IPS-15b (cell line): ENCODE measurements around the gene ACBD7.

ENCODE experiments used
- H3K27me3 ChIP-seq: one replicate; pipeline ENCODE4 v1.6.1; 2013; ENCODE audit warnings: low read length; ENCODE audit not compliant: control insufficient read depth, insufficient read depth
- H3K36me3 ChIP-seq: one replicate; pipeline ENCODE4 v1.6.1; 2013; ENCODE audit warnings: low read length; ENCODE audit not compliant: control insufficient read depth, insufficient read depth
- H3K4me1 ChIP-seq: one replicate; pipeline ENCODE4 v1.6.1; 2013; ENCODE audit warnings: mild to moderate bottlenecking, low read length; ENCODE audit not compliant: control insufficient read depth, insufficient read depth
- H3K4me3 ChIP-seq: one replicate; pipeline ENCODE4 v1.5.1; 2013; ENCODE audit warnings: low read depth, low read length
- H3K9ac ChIP-seq: one replicate; pipeline ENCODE4 v1.6.1; 2013; ENCODE audit warnings: low read depth, mild to moderate bottlenecking, low read length
- H3K9me3 ChIP-seq: one replicate; pipeline ENCODE4 v1.6.1; 2013; ENCODE audit warnings: mild to moderate bottlenecking, low read length; ENCODE audit not compliant: control insufficient read depth, insufficient read depth

ACBD7 gene

DNA sequence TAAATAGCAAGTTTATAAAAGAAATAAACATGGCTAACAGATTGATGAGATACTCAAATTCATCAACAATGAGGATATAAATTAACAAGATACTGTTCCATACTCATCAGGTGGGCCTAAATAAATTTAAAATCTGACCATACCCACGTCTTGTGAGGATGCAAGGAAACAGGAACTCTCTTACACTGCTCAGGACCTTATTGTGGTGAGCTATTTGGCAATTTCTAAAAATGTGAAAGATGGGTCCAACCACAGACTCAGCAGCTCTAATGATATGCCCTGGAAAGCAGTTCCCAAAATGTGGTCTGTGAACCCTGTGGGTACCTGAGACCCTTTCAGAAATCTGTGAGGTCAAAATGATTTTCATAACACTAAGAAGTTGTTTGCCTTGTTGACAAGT is 30.0 kb upstream of the ACBD7 start:
- no peaks in the 10 kb centered on the region for H3K4me1 ChIP-seq
- no peak overlapping the region for H3K9ac ChIP-seq
- no peaks in the 10 kb centered on the region for H3K36me3 ChIP-seq

DNA sequence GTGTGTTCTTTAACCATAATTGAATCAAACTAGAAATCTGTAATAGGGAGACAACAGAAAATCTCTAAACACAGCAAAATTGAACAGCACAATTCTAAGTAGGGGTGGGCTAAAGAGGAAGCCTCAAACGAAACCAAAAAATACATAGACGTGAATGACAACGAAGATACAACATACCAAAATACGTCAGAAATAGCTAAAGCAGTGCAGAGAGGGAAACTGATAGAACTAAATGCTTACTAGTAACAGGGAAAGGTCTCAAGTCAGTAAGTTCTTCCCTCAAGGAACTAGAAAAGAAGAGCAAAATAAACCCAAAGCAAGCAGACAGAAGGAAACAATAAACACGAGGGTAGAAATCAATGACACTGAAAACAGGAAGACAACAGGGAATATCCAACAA is 27.6 kb upstream of the ACBD7 start:
- Histone ChIP-seq H3K9ac (no peak overlapping the region), H3K4me1 (no peaks in the 10 kb centered on the region), H3K9me3 (no peaks in the 10 kb centered on the region), H3K4me3 (no peak overlapping the region), H3K27me3 (no peaks in the 10 kb centered on the region), H3K36me3 (no peaks in the 10 kb centered on the region)

More for the DNA sequence above, 30.0 kb upstream of the ACBD7 start:
- Histone ChIP-seq H3K9me3 (no peaks in the 10 kb centered on the region), H3K4me3 (no peak overlapping the region), H3K27me3 (no peaks in the 10 kb centered on the region)

DNA sequence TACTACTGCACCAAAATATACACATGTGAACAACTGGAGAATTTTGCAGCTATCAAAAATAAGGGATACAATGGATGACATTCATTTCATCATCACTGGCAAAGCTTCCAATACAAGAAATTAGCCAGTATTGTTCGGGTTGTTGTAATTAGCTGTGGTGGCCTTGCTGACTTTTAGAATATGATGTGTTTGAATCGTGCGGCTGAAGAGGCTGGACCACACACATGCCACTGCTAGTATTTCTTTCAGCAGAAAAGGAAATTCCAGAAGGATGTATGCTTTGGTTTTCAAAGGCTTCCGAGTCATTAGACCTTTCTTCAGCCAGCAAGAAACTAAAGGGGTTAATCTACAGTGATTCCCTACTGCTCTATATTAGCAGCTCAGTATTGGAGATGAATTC is 25.2 kb upstream of the ACBD7 start:
- Histone ChIP-seq H3K27me3 (no peaks in the 10 kb centered on the region), H3K9me3 (no peaks in the 10 kb centered on the region), H3K4me1 (no peaks in the 10 kb centered on the region), H3K4me3 (no peak overlapping the region), H3K9ac (no peak overlapping the region), H3K36me3 (peaks cover 3% of the 10 kb centered on the region)

- peaks cover 3% of the 10 kb centered on the region for H3K36me3 ChIP-seq
- no peak overlapping the region for H3K9ac ChIP-seq
- no peak overlapping the region for H3K4me3 ChIP-seq
- H3K27me3 ChIP-seq, result no peaks in the 10 kb centered on the region
- H3K9me3 ChIP-seq, result no peaks in the 10 kb centered on the region
- H3K4me1 ChIP-seq, result no peaks in the 10 kb centered on the region
Observed at GRCh38 chr10:15112657-15113056, 24.1 kb upstream of the ACBD7 start.

- peaks cover 14% of the 10 kb centered on the region for H3K36me3 ChIP-seq
- no peaks in the 10 kb centered on the region for H3K27me3 ChIP-seq
- H3K4me3 ChIP-seq, result no peak overlapping the region
- H3K4me1 ChIP-seq, result no peaks in the 10 kb centered on the region
- H3K9me3 ChIP-seq, result no peaks in the 10 kb centered on the region
- no peak overlapping the region for H3K9ac ChIP-seq
Observed at GRCh38 chr10:15106352-15107013, 17.9 kb upstream of the ACBD7 start.

- Histone ChIP-seq H3K36me3 (peaks cover 11% of the 10 kb centered on the region), H3K9me3 (no peaks in the 10 kb centered on the region), H3K4me1 (no peaks in the 10 kb centered on the region), H3K4me3 (no peak overlapping the region), H3K9ac (no peak overlapping the region), H3K27me3 (no peaks in the 10 kb centered on the region)
Observed at GRCh38 chr10:15103513-15103912, 14.9 kb upstream of the ACBD7 start.

DNA sequence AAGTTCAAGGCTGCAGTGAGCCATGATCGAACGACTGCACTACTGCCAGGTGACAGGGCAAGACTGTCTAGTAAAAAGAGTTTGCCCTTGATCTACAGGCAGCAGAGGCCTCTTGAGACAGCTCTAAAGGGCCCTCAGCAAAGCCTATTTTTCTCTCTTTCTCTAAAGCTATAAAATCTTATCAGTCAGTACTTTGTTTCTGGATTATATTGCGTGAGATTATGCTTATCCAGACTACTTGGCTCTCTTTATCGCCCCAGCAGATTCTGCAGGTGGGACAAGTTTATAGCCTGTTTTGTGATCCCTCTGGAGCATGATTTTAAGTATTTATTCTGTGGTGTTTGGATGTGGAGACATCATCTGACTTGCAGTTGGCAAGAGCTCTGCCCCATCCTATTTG is 11.3 kb upstream of the ACBD7 start:
- no peaks in the 10 kb centered on the region for H3K27me3 ChIP-seq
- H3K4me1 ChIP-seq, result no peaks in the 10 kb centered on the region
- peaks cover 11% of the 10 kb centered on the region for H3K36me3 ChIP-seq
- no peaks in the 10 kb centered on the region for H3K9me3 ChIP-seq
- no peak overlapping the region for H3K9ac ChIP-seq
- no peak overlapping the region for H3K4me3 ChIP-seq

GRCh38 chr10:15097011-15097812 is 8.6 kb upstream of the ACBD7 start, which contains the start of gene RPP38:
TSS of gene RPP38 (plus strand) at chr10:15097355. CDS start at chr10:15103315, 5,960 bp downstream.
- Histone ChIP-seq H3K36me3 (peaks cover 2% of the 10 kb centered on the region), H3K4me3 (peak within 1 kb of the TSS; percentile 93), H3K9me3 (no peaks in the 10 kb centered on the region), H3K9ac (peak within 1 kb of the TSS; percentile 97), H3K27me3 (no peaks in the 10 kb centered on the region), H3K4me1 (no peaks in the 10 kb centered on the region)

- H3K4me1 ChIP-seq, result no peaks in the 10 kb centered on the region
- H3K9me3 ChIP-seq, result no peaks in the 10 kb centered on the region
- H3K9ac ChIP-seq, result no peak overlapping the region
- no peaks in the 10 kb centered on the region for H3K27me3 ChIP-seq
- H3K36me3 ChIP-seq, result peaks cover 2% of the 10 kb centered on the region
- peak overlapping the region; percentile 93 for H3K4me3 ChIP-seq
Observed at GRCh38 chr10:15096661-15097010, 8.1 kb upstream of the ACBD7 start.

DNA sequence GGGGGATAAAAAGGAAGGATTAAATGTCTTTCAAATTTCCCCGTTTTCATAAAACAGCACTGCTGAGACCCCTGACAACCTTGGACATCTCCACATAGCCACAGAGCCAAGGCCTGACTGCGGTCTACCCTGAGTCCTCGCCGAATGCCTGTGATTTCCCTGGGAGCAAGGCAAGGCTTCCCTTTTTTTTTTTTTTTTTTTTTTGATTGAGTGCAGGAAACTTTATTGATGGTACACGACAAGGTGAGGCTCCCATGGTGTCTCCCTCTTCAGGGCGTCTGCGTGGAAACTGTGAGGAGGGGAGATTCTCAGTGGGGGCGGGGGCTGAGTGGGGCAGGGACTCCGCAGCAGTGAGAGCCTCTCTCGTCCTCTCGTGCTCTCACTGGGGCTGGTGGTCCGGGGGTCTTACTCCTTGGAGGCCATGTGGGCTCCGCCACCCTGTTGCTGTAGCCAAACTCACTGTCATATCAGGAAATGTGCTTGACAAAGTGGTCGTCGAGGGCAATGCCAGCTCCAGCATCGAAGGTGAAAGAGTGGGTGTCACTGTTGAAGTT is 4.4 kb upstream of the ACBD7 start:
- H3K36me3 ChIP-seq, result peaks cover 2% of the 10 kb centered on the region
- H3K27me3 ChIP-seq, result no peaks in the 10 kb centered on the region
- H3K9me3 ChIP-seq, result no peaks in the 10 kb centered on the region
- H3K4me3 ChIP-seq, result no peak overlapping the region
- no peaks in the 10 kb centered on the region for H3K4me1 ChIP-seq
- no peak overlapping the region for H3K9ac ChIP-seq

DNA sequence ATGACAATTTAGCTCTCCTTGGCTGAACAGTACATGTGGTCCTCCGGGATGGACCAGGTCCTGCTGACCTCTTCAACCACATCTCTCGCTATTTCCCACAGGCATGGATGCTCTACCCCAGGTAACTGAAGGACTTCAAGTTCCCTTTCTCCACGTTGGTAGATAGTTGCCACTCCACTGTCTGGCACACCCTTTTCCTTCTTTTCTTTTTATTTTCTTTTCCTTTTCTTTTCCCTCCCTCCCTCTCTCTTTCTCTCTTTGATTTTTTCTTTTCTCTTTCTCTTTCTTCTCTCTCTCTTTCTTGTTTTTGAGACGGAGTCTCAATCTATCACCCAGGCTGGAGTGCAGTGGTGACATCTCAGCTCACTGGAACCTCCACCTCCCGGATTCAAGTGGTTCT is 2.8 kb upstream of the ACBD7 start:
- Histone ChIP-seq H3K4me1 (no peaks in the 10 kb centered on the region), H3K9me3 (no peaks in the 10 kb centered on the region), H3K27me3 (no peaks in the 10 kb centered on the region), H3K36me3 (no peaks in the 10 kb centered on the region), H3K4me3 (no peak overlapping the region), H3K9ac (no peak overlapping the region)

DNA sequence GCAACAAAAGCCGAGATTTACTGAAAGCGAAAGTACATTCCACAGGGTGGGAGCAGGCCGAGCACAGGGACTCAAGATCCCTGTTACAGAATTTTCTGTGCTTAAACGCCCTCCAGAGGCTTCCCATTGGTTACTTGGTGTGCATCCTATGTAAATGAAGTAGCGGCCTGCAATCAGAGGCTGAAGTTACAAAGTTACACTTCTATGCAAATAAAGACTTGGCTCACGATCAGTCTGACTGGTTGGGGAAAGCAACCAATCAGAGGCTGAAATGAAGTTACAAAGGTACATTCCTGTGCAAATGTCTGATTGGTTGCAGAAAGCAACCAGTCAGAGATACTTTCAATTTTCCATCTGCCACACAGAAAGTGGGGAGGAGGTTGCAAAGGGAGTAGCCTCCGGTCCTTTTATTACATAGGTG is 4.1 kb downstream of the ACBD7 start:
- Histone ChIP-seq H3K36me3 (no peaks in the 10 kb centered on the region), H3K4me3 (peak overlapping the region; percentile 27), H3K27me3 (no peaks in the 10 kb centered on the region), H3K4me1 (peaks cover 7% of the 10 kb centered on the region), H3K9me3 (no peaks in the 10 kb centered on the region), H3K9ac (no peak overlapping the region)
